Astrocyte of the spinal cord (primary cell): Measurements from ENCODE around the gene CD244.
"Not testable (repeated sequence)": the region's sequence is repeated elsewhere in the genome, so short reads cannot be mapped to it uniquely, and the experiment has no call there.

ENCODE experiments used
- DNase-seq: peaks from one replicate; pipeline ENCODE4 v3.0.0; 2011; ENCODE audit warnings: low read depth, low spot score
- H3K4me3 ChIP-seq: 2 replicates; pipeline ENCODE4 v1.5.1; 2011; ENCODE audit warnings: low read depth, mild to moderate bottlenecking, low read length, moderate library complexity
- in situ Hi-C: cut with HindIII; loops from 2 replicates; pipeline ENCODE4 v1.10.0; 2017; ENCODE audit warnings: low sequenced_read_pairs
- TF ChIP-seq, protein P1 (sequence below): IDR thresholded peaks from 2 replicates; pipeline ENCODE4 v1.5.1; 2012; ENCODE audit warnings: low read depth, mild to moderate bottlenecking, low read length, inconsistent platforms

Gene CD244

DNA sequence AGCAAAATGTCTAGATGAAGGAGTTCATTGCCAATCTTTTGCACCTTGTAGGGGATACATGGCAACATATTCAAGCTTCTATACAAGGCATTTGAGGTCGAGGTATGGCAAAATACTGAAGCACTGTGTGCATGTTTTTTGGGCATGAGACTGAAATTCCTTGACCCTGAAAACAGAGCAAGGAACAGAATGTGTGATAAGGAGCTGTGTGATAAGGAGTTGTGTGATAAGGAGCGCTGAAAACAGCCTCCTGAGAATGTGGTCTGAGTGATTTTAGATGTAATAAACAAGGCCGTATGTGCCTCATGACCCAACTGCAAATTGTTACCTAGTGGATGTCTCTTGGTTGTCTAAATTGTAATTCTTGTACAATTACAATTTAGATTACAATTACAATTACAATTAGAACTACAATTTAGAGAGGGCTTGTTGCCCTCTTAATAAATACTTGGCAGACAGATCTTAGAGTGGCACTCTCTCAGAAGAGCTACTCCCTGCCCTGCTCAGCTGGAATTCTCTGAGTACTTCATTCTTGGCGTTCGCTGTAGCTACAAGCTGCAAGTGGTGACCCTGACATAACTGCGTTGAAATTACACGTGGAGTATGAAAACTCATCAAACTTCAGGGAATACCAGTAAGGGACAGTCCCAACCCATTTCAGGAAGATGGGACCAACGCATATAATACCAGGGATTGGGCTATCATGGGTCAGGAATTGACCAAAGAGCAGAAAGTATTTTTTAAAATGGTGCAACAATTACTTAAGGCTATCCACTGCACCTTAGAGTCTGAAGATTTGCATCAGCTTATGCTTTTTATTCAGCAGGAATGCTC lies 42.3 kb upstream of the CD244 start:
- TF ChIP-seq, protein P1, sequence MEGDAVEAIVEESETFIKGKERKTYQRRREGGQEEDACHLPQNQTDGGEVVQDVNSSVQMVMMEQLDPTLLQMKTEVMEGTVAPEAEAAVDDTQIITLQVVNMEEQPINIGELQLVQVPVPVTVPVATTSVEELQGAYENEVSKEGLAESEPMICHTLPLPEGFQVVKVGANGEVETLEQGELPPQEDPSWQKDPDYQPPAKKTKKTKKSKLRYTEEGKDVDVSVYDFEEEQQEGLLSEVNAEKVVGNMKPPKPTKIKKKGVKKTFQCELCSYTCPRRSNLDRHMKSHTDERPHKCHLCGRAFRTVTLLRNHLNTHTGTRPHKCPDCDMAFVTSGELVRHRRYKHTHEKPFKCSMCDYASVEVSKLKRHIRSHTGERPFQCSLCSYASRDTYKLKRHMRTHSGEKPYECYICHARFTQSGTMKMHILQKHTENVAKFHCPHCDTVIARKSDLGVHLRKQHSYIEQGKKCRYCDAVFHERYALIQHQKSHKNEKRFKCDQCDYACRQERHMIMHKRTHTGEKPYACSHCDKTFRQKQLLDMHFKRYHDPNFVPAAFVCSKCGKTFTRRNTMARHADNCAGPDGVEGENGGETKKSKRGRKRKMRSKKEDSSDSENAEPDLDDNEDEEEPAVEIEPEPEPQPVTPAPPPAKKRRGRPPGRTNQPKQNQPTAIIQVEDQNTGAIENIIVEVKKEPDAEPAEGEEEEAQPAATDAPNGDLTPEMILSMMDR = no peak
- no peak for DNase-seq
- in situ Hi-C loops = no loop called here
- H3K4me3 ChIP-seq = no peak overlapping the region

DNA sequence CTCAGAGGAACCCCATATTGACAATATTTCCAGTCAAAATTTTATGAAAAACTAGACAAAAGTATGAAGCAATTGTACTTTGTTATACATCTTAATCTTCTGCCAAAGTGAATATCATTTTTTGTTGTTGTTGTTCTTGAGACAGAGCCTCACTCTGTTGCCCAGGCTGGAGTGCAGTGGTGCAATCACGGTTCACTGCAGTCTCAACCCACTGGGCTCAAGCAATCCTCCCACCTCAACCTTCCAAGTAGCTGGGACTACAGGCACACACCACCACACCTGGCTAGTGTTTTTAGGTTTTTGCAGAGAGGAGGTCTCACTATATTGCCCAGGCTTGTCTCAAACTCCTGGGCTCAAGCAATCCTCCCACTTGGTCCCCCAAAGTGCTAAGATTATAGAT lies 39.6 kb upstream of the CD244 start:
- in situ Hi-C loops, DNase-seq, H3K4me3 ChIP-seq: not testable (repeated sequence)

DNA sequence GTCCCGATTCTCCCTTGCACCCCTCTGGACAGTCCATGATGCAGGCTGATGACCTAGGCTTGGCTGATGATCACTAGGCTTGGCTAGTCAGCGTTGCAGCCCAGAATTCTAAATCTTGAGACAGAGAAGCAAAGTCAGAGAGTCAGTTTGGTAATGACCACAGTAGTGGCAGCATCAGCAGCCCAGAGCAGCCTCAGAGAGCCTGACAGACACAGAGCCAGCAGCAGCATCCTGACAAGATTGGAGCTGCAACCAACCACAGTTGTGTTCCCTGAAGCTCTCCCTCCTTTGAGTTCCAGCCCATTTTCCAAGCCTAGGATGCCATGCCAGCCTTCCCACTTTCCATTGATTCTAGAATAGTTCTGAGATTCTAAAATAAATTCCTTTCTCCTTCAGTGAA lies 39.1 kb upstream of the CD244 start:
- in situ Hi-C loops = no loop called here
- H3K4me3 ChIP-seq = no peak overlapping the region
- TF ChIP-seq, protein P1 = no peak
- DNase-seq = no peak

DNA sequence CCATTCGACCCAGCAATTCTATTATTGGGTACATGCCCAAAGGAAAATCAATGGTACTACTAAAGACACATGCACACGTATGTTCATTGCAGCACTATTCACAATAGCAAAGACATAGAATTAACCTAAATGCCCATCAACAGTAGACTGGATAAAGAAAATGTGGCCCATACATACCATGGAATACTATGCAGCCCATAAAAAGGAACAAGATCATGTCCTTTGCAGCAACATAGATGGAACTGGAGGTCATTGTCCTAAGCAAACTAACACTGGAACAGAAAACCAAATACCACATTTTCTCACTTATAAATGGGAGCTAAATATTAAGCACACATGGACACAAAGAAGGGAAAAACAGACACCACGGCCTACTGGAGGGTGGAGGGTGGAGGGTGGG lies 38.0 kb upstream of the CD244 start:
- H3K4me3 ChIP-seq, DNase-seq, in situ Hi-C loops: not testable (repeated sequence)

DNA sequence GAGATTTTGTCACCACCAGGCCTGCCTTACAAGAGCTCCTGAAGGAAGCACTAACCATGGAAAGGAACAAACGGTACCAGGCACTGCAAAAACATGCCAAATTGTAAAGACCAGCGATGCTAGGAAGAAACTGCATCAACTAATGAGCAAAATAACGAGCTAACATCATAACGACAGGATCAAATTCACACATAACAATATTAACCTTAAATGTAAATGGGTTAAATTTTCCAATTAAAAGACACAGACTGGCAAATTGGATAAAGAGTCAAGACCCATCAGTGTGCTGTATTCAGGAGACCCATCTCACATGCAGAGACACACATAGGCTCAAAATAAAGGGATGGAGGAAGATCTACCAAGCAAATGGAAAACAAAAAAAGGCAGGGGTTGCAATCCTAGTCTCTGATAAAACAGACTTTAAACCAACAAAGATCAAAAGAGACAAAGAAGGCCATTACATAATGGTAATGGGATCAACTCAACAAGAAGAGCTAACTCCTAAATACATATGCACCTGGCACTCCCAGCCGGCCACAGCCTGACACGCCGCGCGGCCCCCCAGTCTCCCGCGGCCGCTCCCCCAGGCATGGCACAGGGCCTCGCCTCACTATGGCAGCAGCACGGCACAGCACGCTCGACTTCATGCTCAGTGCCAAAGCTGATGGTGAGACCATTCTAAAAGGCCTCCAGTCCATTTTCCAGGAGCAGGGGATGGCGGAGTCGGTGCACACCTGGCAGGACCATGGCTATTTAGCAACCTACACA lies 31.9 kb upstream of the CD244 start:
- in situ Hi-C loops, H3K4me3 ChIP-seq, DNase-seq: not testable (repeated sequence)

DNA sequence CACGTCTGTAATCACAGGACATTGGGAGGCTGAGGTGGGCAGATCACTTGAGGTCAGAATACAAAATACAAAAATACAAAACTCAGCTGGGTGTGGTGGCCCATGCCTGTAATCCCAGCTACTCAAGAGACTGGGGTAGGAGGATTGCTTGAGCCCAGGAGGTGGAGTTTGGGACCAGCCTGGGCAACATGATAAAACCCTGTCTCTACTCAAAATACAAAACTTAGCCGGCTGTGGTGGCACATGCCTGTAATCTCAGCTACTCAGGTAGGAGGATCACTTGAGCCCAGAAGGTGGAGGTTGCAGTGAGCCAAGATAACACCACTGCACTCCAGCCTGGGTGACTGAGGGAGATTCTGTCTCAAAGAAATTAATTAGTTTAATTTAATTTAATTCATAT lies 28.8 kb upstream of the CD244 start:
- H3K4me3 ChIP-seq = no peak overlapping the region
- TF ChIP-seq, protein P1 = no peak
- DNase-seq = no peak
- in situ Hi-C loops = no loop called here

DNA sequence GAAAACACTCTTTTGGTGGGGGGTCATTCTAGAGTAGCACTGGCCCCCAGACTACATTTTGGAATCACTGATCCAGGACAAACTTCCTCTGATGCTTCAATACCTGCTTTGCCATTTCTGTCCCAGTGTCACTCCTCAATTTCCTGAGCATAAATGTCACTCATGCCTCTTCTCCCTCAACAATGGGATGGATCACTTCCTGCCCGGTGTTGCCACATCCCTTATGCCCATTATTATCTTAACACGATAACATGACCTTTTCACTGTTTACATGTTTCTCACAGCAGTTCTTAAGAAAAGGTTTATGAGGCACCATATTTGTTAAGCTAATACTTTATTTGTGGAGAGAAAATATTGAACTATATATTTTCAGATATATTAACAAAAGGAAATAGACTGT lies 26.2 kb upstream of the CD244 start:
- H3K4me3 ChIP-seq = no peak overlapping the region
- TF ChIP-seq, protein P1 = no peak
- no peak for DNase-seq
- in situ Hi-C loops = no loop called here

DNA sequence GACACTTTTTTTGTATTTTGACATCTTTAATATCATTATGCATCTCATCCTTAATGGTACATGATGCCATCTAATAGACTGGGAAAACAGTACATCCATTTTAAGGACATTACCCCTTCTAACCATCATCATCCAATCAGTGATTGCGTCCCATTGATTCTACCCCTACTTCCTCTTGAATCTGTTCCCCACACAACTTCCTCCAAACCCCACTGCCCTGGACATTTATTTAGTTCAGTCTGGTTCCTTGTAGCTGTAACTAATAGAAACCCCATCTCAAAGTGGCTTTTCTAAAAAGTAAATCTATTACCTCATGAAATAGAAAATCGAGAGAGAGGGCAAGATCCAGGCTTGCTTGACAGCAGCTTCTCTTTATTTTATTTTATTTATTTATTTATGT lies 24.4 kb upstream of the CD244 start:
- in situ Hi-C loops = no loop called here
- H3K4me3 ChIP-seq = no peak overlapping the region
- TF ChIP-seq, protein P1 = no peak
- DNase-seq = no peak
